HEK293 (cell line): ENCODE measurements around the gene CERS4.
"Not testable (repeated sequence)": the region's sequence is repeated elsewhere in the genome, so short reads cannot be mapped to it uniquely, and the experiment has no call there.

ENCODE experiments used
- CTCF ChIA-PET: fragments of 350-600 bp; formaldehyde crosslinking; extraction: SDS; loops from one replicate; lab custom pipeline; 2021; ENCODE audit warnings: antibody characterized with exemption; lab: Yijun Ruan, JAX
- POLR2A ChIA-PET: fragments of 300-600 bp; formaldehyde crosslinking; extraction: SDS; loops from one replicate; lab custom pipeline; 2020; ENCODE audit warnings: antibody characterized with exemption, inconsistent platforms; lab: Yijun Ruan, JAX
- H3K27ac ChIP-seq: fragments of 200-500 bp; sonication (Bioruptor generic); 2 replicates; pipeline ENCODE4 v1.5.1; 2014; ENCODE audit warnings: low read depth, low read length, control low read depth, inconsistent platforms; ENCODE audit errors: extremely low read depth
- H3K36me3 ChIP-seq, 2 experiments: fragments of 200-500 bp in 1 of 2; sonication (Bioruptor generic) in 1 of 2; 1 replicate in 1 of 2; 2 replicates in 1 of 2; pipeline ENCODE4 v1.5.1; 2014 to 2017; ENCODE audit warnings: inconsistent platforms in 2 of 2, low read length in 2 of 2; ENCODE audit not compliant: control insufficient read depth in 2 of 2, insufficient read depth in 1 of 2
- H3K4me1 ChIP-seq: fragments of 200-500 bp; sonication (Bioruptor generic); 2 replicates; pipeline ENCODE4 v1.5.1; 2014; ENCODE audit warnings: mild to moderate bottlenecking, low read length, inconsistent platforms; ENCODE audit not compliant: control insufficient read depth, insufficient read depth
- H3K4me3 ChIP-seq: 2 replicates; pipeline ENCODE4 v1.5.1; 2011; ENCODE audit warnings: low read depth, mild to moderate bottlenecking, control low read depth, low read length, moderate library complexity
- H3K9me3 ChIP-seq: fragments of 200-500 bp; sonication (Bioruptor generic); 2 replicates; pipeline ENCODE4 v1.5.1; 2014; ENCODE audit warnings: low read depth, low read length, inconsistent platforms; ENCODE audit not compliant: control insufficient read depth, insufficient read depth
- EGR2 ChIP-seq: fragments of 450-650 bp; formaldehyde crosslinking; IDR thresholded peaks from 2 replicates; pipeline ENCODE4 v1.5.1; 2016; ENCODE audit warnings: low read depth, missing biosample characterization, missing genetic modification characterization
- PRDM10 ChIP-seq: fragments of 450-650 bp; formaldehyde crosslinking; IDR thresholded peaks from 2 replicates; pipeline ENCODE4 v1.5.1; 2016; ENCODE audit warnings: missing biosample characterization, missing genetic modification characterization
- ZFHX2 ChIP-seq: fragments of 450-650 bp; formaldehyde crosslinking; conservative IDR thresholded peaks from 2 replicates; pipeline ENCODE4 v1.5.1; 2016; ENCODE audit warnings: missing biosample characterization, missing genetic modification characterization
- ZIC2 ChIP-seq: fragments of 450-650 bp; formaldehyde crosslinking; IDR thresholded peaks from 2 replicates; pipeline ENCODE4 v1.5.1; 2016; ENCODE audit warnings: missing biosample characterization, missing genetic modification characterization
- ZNF10 ChIP-seq: fragments of 450-650 bp; formaldehyde crosslinking; IDR thresholded peaks from 2 replicates; pipeline ENCODE4 v1.5.1; 2017; ENCODE audit warnings: missing biosample characterization, missing genetic modification characterization
- ZNF112 ChIP-seq: fragments of 450-650 bp; formaldehyde crosslinking; IDR thresholded peaks from 2 replicates; pipeline ENCODE4 v1.5.0; 2017; ENCODE audit warnings: missing biosample characterization, missing genetic modification characterization
- ZNF121 ChIP-seq: fragments of 450-650 bp; formaldehyde crosslinking; IDR thresholded peaks from 2 replicates; pipeline ENCODE4 v1.5.1; 2016; ENCODE audit warnings: missing biosample characterization, missing genetic modification characterization
- ZNF146 ChIP-seq: fragments of 450-650 bp; formaldehyde crosslinking; IDR thresholded peaks from 2 replicates; pipeline ENCODE4 v1.5.1; 2016; ENCODE audit warnings: missing biosample characterization, missing genetic modification characterization
- ZNF341 ChIP-seq: fragments of 450-650 bp; formaldehyde crosslinking; IDR thresholded peaks from 2 replicates; pipeline ENCODE4; 2016; ENCODE audit warnings: low read depth, missing biosample characterization, missing genetic modification characterization
- ZNF501 ChIP-seq: fragments of 450-650 bp; formaldehyde crosslinking; IDR thresholded peaks from 2 replicates; pipeline ENCODE4 v1.5.1; 2016; ENCODE audit warnings: missing biosample characterization, missing genetic modification characterization
- TF ChIP-seq, protein P1 (sequence below): fragments of 450-650 bp; formaldehyde crosslinking; IDR thresholded peaks from 2 replicates; pipeline ENCODE4 v1.5.1; 2017; ENCODE audit warnings: missing biosample characterization, missing genetic modification characterization

The CERS4 gene

GRCh38 chr19:8264248-8264647 lies 55.1 kb downstream of the CERS4 start:
- CTCF ChIA-PET: interaction anchor here (0.6 to 1.3 kb wide), 6 partner anchors 209 to 358 kb away, joined by 3 to 4 read pairs (median 3); no protein-coding TSS in a partner anchor
- peak; percentile 77; the same call in 1 of the 2 replicates for TF ChIP-seq ZNF121
- POLR2A ChIA-PET, H3K4me1 ChIP-seq, H3K4me3 ChIP-seq, H3K9me3 ChIP-seq, H3K36me3 ChIP-seq, H3K27ac ChIP-seq: not testable (repeated sequence)

DNA sequence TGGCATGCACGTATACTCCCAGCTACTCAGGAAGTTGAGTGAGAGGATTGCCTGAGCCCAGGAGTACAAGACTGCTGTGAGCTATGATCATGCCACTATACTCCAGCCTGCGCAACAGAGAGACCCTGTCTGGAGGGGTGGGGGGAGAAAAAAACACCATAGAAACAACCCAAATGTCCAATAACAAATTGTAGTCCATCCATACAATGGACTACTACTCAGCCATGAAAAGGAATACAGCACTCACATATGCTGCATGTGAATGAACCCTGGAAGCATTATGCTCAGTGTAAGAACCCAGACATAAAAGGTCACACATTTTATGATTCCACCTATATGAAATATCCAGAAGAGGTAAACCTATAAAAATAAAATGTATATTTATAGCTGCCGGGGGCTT lies 56.7 kb downstream of the CERS4 start:
- Histone ChIP-seq H3K27ac (no peak overlapping the region), H3K36me3 (no peaks in the 10 kb centered on the region), H3K9me3 (no peaks in the 10 kb centered on the region), H3K4me3 (no peak overlapping the region), H3K4me1 (no peaks in the 10 kb centered on the region)
- ChIA-PET CTCF (interaction anchor here (0.6 kb wide), 1 partner anchor 301 kb away, joined by 3 read pairs; no protein-coding TSS in a partner anchor), POLR2A (no interaction called here)
- TF ChIP-seq PRDM10 (tag by site-specific recombination) (no peak), ZNF146 (tag by site-specific recombination) (peak; percentile 97)

DNA sequence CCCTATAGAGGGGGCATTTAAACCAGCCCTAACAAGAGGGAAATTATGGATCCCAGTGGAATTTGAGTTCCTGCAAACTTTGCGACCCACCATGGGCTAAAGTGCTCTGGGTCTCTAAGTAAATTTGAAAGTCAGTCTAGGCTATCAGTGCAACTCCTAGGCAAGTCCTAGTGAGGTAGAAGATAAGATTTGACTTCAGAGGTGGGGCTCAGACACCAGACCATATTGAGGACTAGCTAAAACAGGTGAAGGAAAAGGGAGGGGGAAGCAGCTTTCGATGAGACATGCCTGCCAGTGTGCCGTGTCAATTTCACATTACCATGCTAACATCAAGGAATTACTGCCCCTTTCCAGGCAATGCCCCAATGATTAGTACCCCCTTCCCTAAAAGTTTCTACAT lies 60.6 kb downstream of the CERS4 start:
- CTCF ChIA-PET: interaction anchor here (0.6 to 1.6 kb wide), 9 partner anchors 13 to 1762 kb away, joined by 3 to 6 read pairs (median 4); no protein-coding TSS in a partner anchor
- no peak overlapping the region for H3K27ac ChIP-seq
- no peaks in the 10 kb centered on the region for H3K9me3 ChIP-seq
- H3K36me3 ChIP-seq: no peaks in the 10 kb centered on the region
- TF ChIP-seq ZNF10 (tag by site-specific recombination) (peak; percentile 65; the same call in 1 of the 2 replicates), ZNF112 (tag by site-specific recombination) (no peak)
- TF ChIP-seq, all 188 proteins: peak for 1
- Histone ChIP-seq H3K4me1 (no peaks in the 10 kb centered on the region), H3K4me3 (no peak overlapping the region)
- POLR2A ChIA-PET: no interaction called here

DNA sequence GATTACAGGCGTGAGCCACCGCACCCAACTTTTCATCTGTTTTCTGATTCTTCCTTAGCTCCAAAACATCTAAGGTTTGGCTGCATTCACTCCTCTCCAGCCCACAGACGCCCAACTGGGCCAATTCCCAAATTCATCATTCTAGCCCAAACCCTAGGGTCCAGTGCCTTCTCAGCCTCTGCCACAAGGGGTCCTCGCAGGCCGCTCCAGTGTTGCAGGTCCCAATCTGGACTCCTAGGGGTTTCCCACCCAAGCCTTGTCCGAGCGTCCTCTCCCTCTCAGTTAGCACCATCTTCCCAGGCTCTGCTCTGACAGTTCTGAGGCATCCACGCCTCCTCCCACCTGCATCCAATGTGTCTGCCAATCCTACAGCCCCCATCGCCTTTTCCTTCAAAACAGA lies 67.3 kb downstream of the CERS4 start:
- H3K4me3 ChIP-seq, POLR2A ChIA-PET, H3K4me1 ChIP-seq, H3K27ac ChIP-seq, H3K36me3 ChIP-seq, CTCF ChIA-PET, H3K9me3 ChIP-seq: not testable (repeated sequence)

DNA sequence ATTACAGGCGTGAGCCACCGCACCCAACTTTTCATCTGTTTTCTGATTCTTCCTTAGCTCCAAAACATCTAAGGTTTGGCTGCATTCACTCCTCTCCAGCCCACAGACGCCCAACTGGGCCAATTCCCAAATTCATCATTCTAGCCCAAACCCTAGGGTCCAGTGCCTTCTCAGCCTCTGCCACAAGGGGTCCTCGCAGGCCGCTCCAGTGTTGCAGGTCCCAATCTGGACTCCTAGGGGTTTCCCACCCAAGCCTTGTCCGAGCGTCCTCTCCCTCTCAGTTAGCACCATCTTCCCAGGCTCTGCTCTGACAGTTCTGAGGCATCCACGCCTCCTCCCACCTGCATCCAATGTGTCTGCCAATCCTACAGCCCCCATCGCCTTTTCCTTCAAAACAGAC lies 82.2 kb downstream of the CERS4 start:
- H3K36me3 ChIP-seq, H3K4me3 ChIP-seq, POLR2A ChIA-PET, CTCF ChIA-PET, H3K9me3 ChIP-seq, H3K4me1 ChIP-seq, H3K27ac ChIP-seq: not testable (repeated sequence)

GRCh38 chr19:8302357-8302691 lies 93.2 kb downstream of the CERS4 start:
- no peaks in the 10 kb centered on the region for H3K9me3 ChIP-seq
- no peak overlapping the region for H3K27ac ChIP-seq
- CTCF ChIA-PET: interaction anchor here (1.6 kb wide), 1 partner anchor 32 kb away, joined by 6 read pairs; no protein-coding TSS in a partner anchor
- TF ChIP-seq EGR2: peak; percentile 53; the same call in 1 of the 2 replicates
- TF ChIP-seq ZFHX2 (tag by site-specific recombination): peak; percentile 31
- TF ChIP-seq ZNF341: no peak
- no peak for TF ChIP-seq ZNF501 (tag by site-specific recombination)
- TF ChIP-seq, protein P1, sequence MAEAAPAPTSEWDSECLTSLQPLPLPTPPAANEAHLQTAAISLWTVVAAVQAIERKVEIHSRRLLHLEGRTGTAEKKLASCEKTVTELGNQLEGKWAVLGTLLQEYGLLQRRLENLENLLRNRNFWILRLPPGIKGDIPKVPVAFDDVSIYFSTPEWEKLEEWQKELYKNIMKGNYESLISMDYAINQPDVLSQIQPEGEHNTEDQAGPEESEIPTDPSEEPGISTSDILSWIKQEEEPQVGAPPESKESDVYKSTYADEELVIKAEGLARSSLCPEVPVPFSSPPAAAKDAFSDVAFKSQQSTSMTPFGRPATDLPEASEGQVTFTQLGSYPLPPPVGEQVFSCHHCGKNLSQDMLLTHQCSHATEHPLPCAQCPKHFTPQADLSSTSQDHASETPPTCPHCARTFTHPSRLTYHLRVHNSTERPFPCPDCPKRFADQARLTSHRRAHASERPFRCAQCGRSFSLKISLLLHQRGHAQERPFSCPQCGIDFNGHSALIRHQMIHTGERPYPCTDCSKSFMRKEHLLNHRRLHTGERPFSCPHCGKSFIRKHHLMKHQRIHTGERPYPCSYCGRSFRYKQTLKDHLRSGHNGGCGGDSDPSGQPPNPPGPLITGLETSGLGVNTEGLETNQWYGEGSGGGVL (tag by site-specific recombination): peak; percentile 20; the same call in 1 of the 2 replicates
- TF ChIP-seq ZIC2 (tag by site-specific recombination): peak; percentile 29; the same call in 1 of the 2 replicates
- peaks cover 0 to 19% of the 10 kb centered on the region in 2 experiments; a peak in 2 of 3 replicates for H3K36me3 ChIP-seq
- no peak overlapping the region for H3K4me3 ChIP-seq
- POLR2A ChIA-PET: interaction anchor here (0.6 kb wide), 2 partner anchors 19 to 197 kb away, joined by 3 to 4 read pairs; partner anchors contain the start of genes NDUFA7 and RPS28
- no peaks in the 10 kb centered on the region for H3K4me1 ChIP-seq
